ENCODE data around the gene ING3.

DNA sequence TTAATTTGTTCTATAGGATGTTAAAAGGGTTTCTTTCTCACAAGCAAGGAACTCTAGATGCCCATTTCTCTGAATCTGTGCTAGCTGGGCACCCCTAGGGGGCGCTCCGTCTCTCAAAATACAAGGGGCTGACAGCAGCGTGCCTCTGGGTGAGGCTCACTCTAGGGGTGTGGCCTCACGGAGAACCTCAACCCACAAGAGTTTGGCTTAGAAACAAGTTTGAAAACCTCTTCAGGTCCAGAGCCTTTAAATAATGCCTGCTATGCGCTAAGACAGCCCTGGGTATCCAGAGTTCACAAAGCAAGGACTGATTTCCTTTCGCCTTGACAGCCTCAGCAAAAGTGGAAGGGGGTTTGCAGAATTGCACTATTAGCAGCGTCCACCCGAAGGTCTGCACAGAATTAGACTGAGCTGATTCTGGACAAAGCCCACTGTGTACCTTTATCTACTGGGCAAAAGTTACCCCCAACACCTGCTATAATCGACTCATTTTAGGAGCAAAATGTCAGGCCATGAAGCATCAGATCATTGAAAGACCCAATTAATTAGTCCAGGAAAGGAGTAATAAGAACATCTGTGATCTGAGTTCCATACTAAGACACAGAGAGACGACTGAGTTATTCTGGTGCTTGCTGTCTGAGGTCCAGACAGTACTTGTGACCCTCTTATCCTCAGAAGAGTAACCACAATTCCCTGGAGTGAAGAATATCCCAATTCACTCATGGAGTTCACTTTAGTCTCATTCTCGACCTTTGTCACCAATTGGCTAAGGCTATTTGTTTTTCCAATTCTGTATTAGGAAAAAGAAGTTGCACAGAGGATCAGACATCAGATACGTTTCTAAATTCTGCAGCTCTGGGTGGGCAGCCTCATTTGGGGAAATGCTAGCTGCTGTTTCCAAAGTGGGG, 37.4 kb downstream of the ING3 start:
- TF ChIP-seq, protein P1, sequence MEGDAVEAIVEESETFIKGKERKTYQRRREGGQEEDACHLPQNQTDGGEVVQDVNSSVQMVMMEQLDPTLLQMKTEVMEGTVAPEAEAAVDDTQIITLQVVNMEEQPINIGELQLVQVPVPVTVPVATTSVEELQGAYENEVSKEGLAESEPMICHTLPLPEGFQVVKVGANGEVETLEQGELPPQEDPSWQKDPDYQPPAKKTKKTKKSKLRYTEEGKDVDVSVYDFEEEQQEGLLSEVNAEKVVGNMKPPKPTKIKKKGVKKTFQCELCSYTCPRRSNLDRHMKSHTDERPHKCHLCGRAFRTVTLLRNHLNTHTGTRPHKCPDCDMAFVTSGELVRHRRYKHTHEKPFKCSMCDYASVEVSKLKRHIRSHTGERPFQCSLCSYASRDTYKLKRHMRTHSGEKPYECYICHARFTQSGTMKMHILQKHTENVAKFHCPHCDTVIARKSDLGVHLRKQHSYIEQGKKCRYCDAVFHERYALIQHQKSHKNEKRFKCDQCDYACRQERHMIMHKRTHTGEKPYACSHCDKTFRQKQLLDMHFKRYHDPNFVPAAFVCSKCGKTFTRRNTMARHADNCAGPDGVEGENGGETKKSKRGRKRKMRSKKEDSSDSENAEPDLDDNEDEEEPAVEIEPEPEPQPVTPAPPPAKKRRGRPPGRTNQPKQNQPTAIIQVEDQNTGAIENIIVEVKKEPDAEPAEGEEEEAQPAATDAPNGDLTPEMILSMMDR (IDR thresholded peaks at IDR 0.05 in 4 of 5, conservative IDR thresholded peaks at IDR 0.05 in 1 of 5): peak; percentile 83 to 96 (median 94)
- TF ChIP-seq POLR2A (IDR thresholded peaks at IDR 0.05): no peak

Measured in gastrocnemius medialis (tissue), 4 donors.